Ishikawa (cell line): ENCODE data around the gene SPON1.

Experiments
- CEBPB ChIP-seq: IDR thresholded peaks from 2 replicates; pipeline ENCODE4 v1.6.1; 2012
- CREB1 ChIP-seq: IDR thresholded peaks from 2 replicates; pipeline ENCODE4 v1.6.1; 2012; ENCODE audit warnings: low read depth
- EGR1 ChIP-seq: IDR thresholded peaks from 2 replicates; pipeline ENCODE4 v1.6.1; 2012
- EP300 ChIP-seq: IDR thresholded peaks from 2 replicates; pipeline ENCODE4 v1.6.1; 2012; ENCODE audit warnings: borderline replicate concordance
- FOXM1 ChIP-seq: IDR thresholded peaks from 2 replicates; pipeline ENCODE4 v1.6.1; 2012; ENCODE audit warnings: low read depth, borderline replicate concordance
- NFIC ChIP-seq: IDR thresholded peaks from 2 replicates; pipeline ENCODE4 v1.6.1; 2012
- RAD21 ChIP-seq: IDR thresholded peaks from 2 replicates; pipeline ENCODE4 v1.6.1; 2012; ENCODE audit warnings: low read depth
- TAF1 ChIP-seq: IDR thresholded peaks from 2 replicates; pipeline ENCODE4 v1.6.1; 2012; ENCODE audit warnings: low read depth, mild to moderate bottlenecking
- TCF12 ChIP-seq: IDR thresholded peaks from 2 replicates; pipeline ENCODE4 v1.6.1; 2012; ENCODE audit warnings: low read depth
- TEAD4 ChIP-seq: IDR thresholded peaks from 2 replicates; pipeline ENCODE4 v1.6.1; 2012
- YY1 ChIP-seq: IDR thresholded peaks from 2 replicates; pipeline ENCODE4 v1.6.1; 2012; ENCODE audit warnings: low read depth
- ZBTB7A ChIP-seq: IDR thresholded peaks from 2 replicates; pipeline ENCODE4 v1.6.1; 2012; ENCODE audit warnings: low read depth
- TF ChIP-seq, protein P1 (sequence below): IDR thresholded peaks from 2 replicates; pipeline ENCODE4 v1.6.1; 2012
- TF ChIP-seq, protein P2 (sequence below): IDR thresholded peaks from 2 replicates; pipeline ENCODE4 v1.6.1; 2012
- TF ChIP-seq, protein P3 (sequence below): IDR thresholded peaks from 2 replicates; pipeline ENCODE4 v1.6.1; 2012; ENCODE audit warnings: low read depth, mild to moderate bottlenecking

Gene SPON1

DNA sequence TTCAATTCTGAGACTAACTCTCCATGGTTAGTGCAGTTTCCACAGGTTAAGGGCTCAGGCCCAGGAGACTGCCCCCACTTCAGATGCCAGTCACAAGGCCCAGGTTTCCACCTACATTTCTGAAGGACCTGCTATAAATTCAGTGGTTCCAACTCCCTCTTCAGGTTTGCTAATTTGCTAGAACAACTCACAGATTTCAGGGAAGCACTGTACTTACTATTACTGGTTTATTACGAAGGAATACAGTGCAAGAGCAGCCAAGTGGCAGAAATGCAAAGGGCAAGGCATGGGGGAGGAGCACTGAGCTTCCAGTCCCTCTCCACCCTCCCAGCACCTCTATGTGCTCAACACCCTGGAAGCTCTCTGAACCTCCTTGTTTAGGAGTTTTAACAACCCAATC is 39.3 kb upstream of the SPON1 start:
- TF ChIP-seq CEBPB (no peak), NFIC (no peak), TEAD4 (peak; percentile 13; the same call in 1 of the 2 replicates), CREB1 (no peak), RAD21 (peak; percentile 42), EP300 (no peak), ZBTB7A (no peak), EGR1 (no peak), FOXM1 (no peak), TAF1 (no peak)
- TF ChIP-seq, protein P1, sequence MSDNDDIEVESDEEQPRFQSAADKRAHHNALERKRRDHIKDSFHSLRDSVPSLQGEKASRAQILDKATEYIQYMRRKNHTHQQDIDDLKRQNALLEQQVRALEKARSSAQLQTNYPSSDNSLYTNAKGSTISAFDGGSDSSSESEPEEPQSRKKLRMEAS, result no peak
- TF ChIP-seq, protein P2, sequence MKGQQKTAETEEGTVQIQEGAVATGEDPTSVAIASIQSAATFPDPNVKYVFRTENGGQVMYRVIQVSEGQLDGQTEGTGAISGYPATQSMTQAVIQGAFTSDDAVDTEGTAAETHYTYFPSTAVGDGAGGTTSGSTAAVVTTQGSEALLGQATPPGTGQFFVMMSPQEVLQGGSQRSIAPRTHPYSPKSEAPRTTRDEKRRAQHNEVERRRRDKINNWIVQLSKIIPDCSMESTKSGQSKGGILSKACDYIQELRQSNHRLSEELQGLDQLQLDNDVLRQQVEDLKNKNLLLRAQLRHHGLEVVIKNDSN, result no peak
- TF ChIP-seq, protein P3, sequence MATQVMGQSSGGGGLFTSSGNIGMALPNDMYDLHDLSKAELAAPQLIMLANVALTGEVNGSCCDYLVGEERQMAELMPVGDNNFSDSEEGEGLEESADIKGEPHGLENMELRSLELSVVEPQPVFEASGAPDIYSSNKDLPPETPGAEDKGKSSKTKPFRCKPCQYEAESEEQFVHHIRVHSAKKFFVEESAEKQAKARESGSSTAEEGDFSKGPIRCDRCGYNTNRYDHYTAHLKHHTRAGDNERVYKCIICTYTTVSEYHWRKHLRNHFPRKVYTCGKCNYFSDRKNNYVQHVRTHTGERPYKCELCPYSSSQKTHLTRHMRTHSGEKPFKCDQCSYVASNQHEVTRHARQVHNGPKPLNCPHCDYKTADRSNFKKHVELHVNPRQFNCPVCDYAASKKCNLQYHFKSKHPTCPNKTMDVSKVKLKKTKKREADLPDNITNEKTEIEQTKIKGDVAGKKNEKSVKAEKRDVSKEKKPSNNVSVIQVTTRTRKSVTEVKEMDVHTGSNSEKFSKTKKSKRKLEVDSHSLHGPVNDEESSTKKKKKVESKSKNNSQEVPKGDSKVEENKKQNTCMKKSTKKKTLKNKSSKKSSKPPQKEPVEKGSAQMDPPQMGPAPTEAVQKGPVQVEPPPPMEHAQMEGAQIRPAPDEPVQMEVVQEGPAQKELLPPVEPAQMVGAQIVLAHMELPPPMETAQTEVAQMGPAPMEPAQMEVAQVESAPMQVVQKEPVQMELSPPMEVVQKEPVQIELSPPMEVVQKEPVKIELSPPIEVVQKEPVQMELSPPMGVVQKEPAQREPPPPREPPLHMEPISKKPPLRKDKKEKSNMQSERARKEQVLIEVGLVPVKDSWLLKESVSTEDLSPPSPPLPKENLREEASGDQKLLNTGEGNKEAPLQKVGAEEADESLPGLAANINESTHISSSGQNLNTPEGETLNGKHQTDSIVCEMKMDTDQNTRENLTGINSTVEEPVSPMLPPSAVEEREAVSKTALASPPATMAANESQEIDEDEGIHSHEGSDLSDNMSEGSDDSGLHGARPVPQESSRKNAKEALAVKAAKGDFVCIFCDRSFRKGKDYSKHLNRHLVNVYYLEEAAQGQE, result no peak

DNA sequence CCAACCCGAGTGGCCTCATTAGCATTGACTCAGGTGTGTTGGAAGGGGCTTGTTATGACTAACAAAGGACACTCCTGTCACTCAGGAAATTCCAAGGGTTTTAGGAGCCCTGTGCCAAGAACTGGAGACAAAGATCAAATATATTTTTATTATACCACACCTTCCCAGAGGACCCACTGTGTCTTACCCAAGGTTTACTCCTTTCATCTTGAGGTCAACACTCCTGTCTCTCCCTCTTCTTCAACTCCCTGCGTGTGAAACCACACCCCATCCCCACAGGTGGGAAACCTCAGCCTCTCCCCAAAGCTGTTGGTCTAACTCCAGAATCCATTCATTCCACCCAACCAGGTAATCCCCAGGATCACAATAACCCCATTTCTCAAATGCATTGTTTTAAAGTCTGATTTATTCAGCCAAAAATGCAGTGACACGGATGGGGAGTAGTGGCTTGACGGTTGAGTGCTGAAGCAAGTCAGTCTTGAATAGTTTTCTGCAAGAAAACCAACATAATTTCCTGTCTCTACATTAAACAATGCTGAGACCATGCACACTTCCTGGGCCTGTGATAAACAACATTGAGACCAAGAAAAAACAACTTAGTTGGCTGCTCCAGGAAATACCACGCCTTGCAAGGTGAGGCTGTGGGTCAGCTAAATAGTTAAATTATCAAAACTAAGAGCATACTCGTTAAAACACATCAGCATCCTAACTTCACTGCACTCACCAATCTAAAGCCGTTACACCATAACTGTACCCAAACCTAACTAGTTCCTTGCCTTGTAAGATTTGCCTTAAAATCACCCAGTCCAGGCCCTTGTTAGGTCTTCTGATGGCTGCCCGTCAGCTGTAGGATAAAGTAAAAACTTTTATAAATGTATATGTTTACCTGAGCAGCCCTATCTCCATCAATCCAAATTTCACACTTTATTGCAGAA is 38.5 kb upstream of the SPON1 start:
- peak; percentile 56; the same call in 1 of the 2 replicates for TF ChIP-seq CREB1
- peak; percentile 28; the same call in 1 of the 2 replicates for TF ChIP-seq YY1
- peak; percentile 18; the same call in 1 of the 2 replicates for TF ChIP-seq ZBTB7A
- peak; percentile 19 for TF ChIP-seq RAD21
- TF ChIP-seq NFIC, result peak; percentile 100
- peak; percentile 100 for TF ChIP-seq EP300
- TF ChIP-seq, protein P3, result 0 out of 2 replicates have a peak, but pooled peaks have one; percentile 29
- TF ChIP-seq, protein P2, result peak; percentile 15; the same call in 1 of the 2 replicates
- TF ChIP-seq TEAD4, result peak; percentile 94; the same call in 1 of the 2 replicates
- TF ChIP-seq CEBPB, result peak; percentile 68
- TF ChIP-seq EGR1, result no peak
- TF ChIP-seq FOXM1, result peak; percentile 100
- peak; percentile 100 for TF ChIP-seq TCF12
- TF ChIP-seq, protein P1, result peak; percentile 44
- no peak for TF ChIP-seq TAF1

DNA sequence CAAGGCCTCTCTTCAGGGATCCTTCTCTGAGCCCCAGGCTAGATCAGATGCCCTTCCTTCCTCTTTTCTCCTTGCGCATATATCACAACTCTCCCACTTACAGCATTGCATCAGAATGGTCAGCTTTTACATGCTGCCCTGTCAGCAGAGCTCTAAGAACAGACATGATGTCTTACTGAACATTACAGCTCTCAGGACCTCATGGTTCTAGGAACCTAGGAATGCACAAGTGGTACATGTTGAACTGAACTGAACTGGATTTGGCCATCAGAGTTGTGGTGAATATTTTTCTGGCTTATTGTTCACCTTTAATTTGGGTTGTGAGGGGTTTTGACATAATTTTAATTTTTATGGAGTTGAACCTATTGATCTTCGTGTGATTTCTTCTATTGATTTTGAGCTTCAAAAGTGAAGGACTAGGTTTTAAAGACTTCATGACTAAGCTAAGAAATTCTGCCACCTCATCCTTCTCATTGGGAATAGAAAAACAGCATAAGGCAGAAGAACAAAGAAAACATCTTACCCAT is 37.7 kb upstream of the SPON1 start:
- TF ChIP-seq TEAD4 (no peak), CEBPB (0 out of 2 replicates have a peak, but pooled peaks have one; percentile 11)
- TF ChIP-seq, protein P1, result no peak

DNA sequence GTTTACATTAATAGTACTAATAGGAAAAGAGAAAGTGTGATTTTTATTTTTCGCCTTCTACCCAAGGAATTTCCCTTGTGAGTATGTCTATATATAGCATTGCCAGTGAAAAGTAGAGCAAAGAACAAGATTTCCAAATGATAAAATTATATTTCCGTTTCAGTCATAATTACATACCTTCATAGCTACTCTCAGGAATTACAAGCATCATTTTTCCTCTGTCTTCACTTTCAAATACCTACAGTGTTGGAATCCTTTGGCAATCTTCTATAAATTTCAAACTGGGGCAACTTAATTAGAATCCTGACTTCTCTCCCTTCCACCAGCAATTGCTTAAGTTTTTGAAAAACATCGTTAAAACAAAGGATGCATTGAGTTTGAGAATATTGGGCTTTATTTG is 35.5 kb upstream of the SPON1 start:
- TF ChIP-seq TEAD4 (no peak), NFIC (no peak), ZBTB7A (no peak), CEBPB (no peak)

DNA sequence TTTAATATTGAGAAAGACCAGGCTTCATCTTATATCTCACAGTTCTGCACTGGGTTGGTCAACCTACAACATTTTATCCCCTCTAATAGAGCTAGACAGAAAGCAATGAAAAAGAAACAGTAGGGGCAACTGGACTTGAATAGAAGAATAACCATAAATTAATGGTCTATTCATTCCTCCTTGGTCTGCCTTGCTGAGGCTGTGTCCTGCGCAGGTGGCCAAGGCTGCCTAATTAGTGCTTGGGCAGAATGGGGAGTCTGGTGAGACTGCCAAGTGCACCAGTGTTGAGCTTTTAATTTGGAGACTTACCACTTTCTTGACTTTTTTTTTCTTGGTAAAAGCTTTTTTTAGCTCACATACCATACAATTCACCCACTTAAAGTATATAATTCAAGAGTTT is 35.0 kb upstream of the SPON1 start:
- TF ChIP-seq, protein P2, result no peak
- TF ChIP-seq, protein P1, result no peak
- TF ChIP-seq TEAD4, result no peak
- no peak for TF ChIP-seq ZBTB7A
- TF ChIP-seq CEBPB, result no peak
- TF ChIP-seq CREB1, result no peak
- TF ChIP-seq TCF12, result no peak
- no peak for TF ChIP-seq RAD21
- no peak for TF ChIP-seq YY1
- no peak for TF ChIP-seq FOXM1
- no peak for TF ChIP-seq EGR1
- TF ChIP-seq, protein P3, result no peak
